GM21737 (cell line): ENCODE data around the gene PDZK1IP1.
"Not testable (repeated sequence)": the region's sequence is repeated elsewhere in the genome, so short reads cannot be mapped to it uniquely, and the experiment has no call there.

Experiments
- ATAC-seq: cut with Tn5 transposase; IDR thresholded peaks from one replicate; pipeline ENCODE4 v1.9.1; 2021; ENCODE audit warnings: mild to moderate bottlenecking, moderate library complexity; ENCODE audit not compliant: unreplicated experiment

Gene PDZK1IP1

DNA sequence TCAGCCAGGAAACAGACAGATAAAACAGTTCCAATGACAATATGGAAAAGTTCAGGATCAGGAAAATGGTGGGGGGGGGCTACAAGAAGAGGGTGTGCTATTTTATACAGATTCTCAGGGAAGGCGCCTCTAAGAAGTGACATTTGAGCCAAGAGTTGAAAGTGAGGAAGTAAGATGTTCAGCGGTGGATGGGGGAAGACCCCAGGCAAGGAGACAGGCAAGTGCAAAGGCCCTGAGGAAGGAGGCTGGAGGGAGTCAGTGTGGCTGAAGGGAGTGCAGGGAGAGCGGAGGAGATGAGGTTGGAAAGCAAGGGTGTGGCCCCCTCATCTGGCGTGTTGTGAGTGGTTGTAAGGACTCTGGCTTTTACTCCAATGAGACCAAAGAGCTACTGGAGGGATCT is 8.4 kb upstream of the PDZK1IP1 start:
- no peak for ATAC-seq

DNA sequence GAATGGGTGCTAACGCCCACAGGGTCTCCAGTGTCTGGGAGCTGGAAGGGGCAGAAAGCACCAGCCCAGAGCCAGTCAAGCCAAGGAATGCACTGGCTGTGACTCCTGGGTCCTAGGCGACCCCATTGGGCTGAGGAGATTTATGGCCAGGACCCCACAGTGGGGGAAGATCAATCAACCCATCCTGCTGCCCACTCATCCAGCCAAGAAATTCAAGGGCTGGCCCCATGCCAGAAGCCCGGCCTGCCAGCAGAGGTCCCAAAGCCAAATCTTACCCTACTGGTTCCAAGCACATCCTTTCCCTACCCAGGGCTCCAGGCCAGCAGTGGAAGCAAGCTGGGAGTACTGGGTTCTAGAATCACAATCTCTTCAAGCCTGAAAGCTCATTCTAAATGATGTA is 6.8 kb upstream of the PDZK1IP1 start:
- ATAC-seq: no peak

DNA sequence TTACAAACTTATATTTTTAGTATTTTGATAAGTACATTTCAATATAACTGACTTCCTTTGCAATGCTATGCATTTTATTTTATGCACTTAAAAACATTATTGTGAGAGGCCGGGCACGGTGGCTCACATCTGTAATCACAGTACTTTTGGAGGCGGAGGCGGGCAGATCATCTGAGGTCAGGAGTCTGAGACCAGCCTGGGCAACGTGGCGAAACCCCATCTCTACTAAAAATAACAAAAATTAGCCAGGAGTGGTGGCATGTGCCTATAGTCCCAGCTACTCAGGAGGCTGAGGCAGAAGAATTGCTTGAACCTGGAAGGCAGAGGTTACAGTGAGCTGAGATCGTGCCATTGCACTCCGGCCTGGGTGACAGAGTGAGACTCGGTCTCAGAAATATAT is 6.1 kb upstream of the PDZK1IP1 start:
- ATAC-seq: not testable (repeated sequence)

DNA sequence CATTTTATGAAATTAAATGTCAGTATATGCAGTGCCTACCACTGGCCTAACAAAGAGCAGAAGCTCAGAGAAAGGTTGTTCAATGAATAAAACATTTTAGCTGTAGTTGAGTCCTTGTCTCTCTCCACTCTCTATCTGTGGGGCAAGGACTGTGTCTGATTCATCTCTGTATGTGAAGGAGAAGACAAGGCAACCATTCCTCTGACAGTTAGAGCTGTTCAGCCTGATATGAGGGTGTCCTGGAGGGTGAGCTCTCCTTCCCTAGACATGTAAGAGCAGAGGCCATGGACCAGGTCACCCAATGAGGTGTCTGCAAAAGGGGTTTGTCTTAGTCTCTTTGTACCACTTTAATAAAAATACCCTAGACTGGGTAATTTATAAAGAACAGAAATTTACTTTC is 4.5 kb upstream of the PDZK1IP1 start:
- ATAC-seq: no peak

DNA sequence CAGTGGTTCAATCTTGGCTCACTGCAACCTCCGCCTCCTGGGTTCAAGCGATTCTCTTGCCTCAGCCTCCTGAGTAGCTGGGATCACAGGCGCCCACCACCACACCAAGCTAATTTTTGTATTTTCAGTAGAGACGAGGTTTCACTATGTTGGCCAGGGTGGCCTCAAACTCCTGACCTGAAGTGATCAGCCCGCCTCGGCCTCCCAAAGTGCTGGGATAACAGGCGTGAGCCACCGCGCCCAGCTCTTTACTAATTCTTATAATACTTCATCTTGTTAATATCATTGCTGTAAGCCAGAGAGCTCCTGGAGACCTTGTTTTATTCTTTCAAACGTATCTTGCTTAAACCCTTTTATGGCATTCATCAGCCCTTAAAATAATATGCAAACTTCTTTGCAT is 3.7 kb upstream of the PDZK1IP1 start:
- not testable (repeated sequence) for ATAC-seq

DNA sequence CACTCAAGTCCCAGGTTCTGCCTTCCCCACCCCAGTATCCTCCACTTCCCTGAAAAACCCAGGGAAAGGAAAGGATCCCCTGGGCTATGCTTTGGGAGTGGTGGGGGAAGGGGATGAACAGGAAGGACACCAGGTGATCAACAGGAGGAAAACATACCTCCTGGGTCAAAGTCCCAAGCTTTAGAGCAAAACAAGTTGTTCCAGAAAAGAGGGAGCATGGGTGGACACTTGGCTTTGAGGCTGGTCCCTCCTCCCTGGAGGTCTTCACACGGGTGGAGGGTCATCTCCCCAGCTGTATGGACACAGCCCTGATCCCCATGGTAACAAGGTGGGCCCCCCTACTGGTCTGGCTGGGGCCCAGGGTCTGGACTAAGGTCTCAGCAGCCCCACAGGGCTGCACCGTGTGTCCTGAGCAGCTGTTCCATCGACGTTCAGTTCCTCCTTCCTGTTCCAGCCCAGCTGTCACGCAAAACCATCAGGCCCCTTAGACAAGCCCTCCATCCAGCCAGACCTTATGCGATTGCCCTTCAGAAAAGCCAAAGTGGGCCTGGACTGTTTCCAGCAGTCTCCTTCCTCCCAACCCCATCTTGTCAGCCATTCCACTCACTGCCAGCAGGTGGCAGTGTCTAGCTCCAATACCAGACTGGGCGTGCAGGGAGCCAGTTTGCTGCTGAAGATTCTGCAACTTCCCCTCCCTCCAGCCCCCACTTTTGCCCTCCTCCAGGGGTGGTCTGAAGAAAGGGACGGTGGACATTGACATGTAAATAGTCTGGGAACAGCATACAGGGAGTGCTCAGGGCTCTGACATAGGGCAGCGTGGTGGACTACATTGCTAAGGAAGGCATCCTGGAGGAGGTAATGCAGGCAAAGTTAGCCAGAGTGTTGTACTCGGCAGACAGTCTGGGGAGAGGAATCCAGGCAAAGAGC is 2.9 kb upstream of the PDZK1IP1 start:
- peak; percentile 54 for ATAC-seq

DNA sequence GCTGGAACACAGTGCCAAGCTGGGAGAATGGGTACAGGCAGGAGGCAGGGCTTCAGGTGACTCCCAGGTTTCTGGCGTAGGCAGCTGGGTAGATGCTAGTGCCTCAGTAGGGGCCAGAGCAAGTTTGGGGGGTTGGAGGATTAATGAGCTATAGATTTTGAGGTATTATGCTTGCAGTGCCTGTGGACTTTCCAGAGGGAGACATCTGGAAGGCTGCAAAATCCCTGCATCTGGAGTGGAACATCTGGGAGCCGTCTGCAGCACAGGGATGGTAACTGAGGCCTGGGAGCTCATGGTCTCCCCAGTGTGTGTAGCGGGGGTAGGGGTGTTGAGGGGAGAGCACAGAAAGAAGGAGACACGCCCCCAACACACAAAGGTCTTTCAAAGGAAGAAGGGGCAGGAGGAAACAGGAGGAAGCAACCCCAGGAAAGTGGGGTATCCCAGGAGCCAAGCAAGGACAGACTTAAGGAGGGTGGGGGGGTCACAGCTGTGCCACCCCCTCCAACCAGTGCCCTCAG is 2.2 kb upstream of the PDZK1IP1 start:
- no peak for ATAC-seq

DNA sequence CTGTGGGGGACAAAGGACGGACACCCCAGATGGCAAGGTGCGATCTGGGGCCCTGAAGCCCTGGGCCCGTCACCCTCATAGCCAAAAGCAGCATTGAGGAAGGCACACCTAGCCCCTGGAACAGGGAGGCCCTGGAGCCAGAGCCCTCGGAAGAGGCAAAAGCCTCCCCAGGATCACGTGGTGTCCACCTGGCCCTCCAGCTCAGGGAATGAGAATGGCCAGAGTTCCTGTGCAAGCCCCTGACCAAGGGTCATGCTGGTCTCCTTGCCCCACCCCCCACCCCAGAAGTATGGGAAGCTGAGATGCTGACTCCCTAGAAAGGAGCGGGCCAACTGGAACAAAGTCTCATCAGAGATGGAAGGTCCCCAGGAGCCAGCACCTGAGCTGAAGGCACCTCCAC is 1.0 kb upstream of the PDZK1IP1 start:
- no peak for ATAC-seq

DNA sequence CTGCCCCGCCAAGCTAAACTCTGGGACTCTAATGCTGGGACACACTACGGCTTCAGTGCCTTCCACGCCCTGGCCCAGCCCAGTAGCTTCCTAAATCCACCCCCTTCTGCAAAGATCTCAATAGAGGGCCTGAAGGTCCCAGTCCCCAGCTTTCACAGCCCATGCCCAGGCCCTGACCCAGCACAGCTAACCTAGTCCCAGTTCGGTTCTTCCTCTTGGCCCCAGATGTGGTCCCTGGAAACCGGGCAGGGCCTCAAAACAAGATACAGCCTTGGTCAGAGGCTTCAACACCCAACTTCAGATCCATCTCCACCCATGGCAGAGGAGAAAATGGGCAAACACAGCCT is 646 bp upstream of the PDZK1IP1 start:
- ATAC-seq: no peak

DNA sequence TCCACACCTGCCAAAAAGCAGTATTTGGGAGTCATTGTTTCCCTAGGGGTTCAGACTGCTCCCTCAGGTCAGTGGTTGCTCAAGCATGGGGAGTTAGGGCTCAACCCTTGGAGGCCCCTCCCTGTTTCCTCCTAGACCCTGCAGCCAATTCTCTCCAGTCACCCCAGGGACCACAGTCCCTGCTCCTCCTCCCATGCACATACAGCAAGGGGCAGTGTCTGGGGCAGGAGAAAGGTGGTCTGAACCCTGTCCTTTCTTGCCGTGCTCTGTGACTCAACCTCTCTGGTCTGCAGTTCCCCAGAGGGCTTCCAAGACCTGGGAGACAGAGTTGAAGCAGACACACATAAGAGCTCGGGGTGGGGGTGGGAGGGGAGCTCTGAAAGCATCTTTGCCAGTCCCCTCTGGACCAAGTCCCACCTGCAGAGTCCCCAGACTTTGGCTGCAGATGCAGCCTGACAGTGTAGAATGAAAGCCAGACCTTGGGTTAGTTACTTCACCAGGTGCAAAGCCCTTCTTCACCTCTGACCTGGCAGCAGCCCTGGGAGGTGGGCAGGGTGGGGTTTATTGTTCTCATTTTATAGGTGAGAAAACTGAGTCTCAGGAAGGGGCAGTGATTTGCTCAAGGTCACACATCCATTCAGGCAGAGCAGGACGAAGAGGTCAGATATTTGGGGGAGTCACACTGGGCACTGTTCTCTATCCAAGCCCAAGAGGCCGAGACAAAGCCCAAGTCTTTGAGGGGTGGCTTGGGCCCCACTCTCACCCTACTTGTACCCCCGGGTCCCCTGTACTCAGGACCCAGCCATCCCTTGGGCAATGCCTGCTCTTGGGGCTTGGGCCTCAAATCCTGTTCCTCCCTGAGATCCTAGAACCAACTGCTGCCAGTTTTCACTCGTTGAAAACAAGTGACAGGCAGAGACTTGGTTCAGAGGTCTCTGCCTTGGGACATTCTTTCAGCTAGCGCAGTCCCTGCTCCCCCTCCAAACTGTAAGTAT is 748 bp downstream of the PDZK1IP1 start:
- no peak for ATAC-seq

DNA sequence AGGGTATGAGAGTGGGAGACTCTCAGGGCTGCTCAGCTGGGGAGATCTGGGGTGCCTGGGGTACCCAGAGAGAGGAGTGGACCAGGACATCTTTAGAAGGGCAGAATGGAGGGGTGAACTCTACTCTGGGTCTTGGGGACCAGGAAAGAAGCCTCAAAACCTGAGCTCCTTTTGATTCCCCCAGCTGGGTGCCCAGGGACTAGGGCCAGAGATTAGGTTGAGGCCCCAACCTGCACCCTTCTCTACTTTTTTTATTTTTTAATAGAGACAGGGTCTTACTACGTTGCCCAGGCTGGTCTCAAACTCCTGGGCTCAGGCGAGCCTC is 1.9 kb downstream of the PDZK1IP1 start:
- no peak for ATAC-seq

DNA sequence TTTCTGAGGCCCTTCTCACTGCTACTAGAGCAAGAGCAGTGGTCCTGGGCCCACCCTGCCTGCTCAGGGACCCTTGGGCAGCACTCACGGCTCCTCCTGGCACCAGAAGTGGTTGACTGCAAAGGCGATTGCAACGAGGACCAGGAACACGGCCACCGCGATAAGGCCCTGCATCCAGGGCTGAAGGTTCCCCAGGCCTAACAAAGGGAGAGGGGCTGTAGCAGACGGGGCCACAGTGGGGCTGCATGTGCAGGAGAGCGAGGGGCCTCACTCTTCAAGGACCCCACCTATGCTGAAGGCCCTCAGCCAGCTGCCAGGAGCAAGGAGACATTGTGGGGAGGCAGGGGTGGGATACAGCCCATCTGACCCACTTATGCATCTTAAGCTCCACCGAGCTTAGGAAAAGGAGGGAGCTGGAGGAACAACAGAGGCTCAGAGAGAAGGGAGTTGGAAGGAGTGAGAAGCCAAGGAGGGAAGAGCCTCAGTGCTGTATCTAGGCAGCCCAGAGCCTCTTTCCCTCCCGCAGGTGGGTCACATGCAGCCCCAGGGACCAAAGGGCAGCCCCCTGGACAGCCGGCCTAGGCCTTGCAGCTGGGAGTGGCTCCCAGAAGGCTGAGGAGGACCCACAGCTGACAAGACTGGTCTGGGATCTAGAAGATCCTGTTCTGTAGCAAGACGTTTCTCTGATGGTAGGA is 2.5 kb downstream of the PDZK1IP1 start:
- ATAC-seq: no peak

DNA sequence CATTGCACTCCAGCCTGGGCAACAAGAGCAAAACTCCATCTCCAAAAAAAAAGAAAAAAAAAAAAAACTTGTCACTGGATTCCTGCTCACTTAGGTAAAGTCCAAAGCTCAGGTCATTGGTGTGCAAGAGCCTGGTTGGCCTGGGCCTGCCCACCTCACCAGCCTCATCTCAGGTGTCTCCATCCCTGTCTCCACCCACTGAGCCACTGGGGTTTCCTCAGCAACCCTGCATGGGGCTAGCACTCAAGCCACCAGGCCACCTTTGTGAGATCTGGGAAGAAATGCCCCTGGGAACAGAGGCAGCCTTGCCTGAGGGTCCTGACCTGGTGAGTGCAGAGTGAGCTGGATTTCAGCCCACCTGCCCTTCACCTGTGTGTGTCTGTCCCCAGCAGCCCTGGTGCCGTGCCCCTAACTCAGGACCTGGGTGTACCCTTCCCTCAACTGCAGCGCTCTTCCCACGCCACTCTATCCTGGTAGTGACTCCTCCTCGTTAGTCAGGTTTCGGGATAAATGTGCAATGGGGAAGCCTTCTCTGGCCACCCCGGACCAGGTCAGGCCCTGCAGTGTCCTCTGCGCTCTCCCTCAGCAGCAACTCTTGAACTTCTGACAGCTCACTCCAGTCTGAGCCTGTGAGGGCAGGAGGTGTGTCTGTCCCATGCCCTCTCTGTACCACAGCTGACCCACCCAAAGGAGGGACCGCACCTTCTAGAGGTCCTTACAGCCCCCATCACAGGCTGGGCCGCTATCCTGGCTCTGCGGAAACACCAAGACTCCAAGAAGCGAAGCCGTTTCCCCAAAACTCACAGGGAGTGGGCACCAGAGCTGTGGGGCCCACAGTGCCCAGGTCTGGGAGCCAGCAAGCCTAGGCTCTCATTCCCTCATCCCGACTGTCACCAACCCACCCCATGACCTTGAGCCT is 3.3 kb downstream of the PDZK1IP1 start:
- ATAC-seq: no peak

DNA sequence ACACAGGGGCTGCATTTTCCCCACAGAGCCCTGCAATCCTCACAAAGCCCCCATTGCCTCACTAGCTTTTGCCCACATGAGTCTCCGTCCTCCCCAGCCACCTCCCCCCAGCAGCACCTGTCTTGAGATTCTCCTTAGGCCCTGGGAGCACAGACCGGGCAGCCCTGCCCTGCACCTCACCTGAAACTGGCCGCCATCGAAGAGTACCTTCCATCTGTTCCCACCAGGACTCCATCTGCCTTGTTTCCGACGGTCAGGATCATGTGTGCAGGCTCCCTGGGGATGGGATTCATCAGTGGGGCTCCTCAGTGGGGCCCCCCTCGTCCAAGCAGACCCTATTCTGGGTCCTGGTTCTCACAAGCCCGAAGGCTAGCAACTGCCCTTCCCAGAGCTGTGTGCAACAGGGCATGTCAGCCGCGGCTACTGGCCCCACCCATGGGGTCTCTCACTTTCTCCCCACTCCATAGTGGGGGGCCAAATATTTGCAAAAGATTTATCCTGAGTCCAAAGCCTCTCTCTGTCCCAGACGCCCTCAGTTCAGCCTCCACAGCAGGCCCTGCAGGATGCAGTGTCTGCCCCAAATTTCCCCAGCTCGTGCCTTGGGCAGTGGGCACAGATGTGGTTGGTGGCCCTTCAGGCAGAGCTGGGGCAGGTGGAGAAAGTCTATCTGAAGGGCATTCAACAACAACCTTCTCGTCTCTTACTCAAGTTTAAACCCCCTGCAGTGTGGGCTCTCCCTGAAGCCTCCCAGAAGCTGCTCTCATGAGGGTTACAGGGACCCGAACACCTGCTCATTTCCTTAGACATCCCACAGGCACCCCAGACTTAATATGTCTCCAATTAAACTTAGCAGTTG is 4.8 kb downstream of the PDZK1IP1 start:
- no peak for ATAC-seq

DNA sequence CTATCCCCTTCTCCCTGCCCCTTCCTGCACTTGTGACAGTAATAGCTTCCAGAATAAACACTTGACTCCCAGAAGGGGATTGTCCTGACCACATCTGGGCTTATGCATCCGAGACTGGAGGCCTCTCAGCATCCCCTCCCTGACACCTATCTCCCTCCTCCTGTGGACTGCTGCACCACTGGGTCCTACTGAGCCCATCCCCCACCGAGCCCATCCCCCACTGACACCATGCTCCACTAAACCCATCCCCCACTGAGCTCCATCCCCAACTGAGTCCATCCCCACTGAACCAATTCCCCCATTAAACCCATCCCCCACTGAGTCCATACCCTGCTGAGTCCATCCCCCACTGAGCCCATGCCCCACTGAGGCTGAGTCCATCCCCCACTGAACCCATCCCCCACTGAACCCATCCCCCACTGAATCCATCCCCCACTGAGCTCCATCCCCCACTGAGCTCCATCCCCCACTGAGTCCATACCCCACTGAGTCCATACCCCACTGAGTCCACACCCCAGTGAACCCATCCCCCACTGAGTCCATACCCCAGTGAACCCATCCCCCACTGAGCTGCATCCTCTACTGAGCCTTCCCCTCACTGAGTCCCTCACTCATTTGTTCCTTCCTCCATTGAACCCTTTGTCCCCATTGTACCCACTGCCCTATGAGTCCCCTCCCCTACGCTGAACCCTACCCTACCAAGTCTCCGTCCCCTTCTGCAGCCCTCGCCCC is 5.6 kb downstream of the PDZK1IP1 start:
- no peak for ATAC-seq

DNA sequence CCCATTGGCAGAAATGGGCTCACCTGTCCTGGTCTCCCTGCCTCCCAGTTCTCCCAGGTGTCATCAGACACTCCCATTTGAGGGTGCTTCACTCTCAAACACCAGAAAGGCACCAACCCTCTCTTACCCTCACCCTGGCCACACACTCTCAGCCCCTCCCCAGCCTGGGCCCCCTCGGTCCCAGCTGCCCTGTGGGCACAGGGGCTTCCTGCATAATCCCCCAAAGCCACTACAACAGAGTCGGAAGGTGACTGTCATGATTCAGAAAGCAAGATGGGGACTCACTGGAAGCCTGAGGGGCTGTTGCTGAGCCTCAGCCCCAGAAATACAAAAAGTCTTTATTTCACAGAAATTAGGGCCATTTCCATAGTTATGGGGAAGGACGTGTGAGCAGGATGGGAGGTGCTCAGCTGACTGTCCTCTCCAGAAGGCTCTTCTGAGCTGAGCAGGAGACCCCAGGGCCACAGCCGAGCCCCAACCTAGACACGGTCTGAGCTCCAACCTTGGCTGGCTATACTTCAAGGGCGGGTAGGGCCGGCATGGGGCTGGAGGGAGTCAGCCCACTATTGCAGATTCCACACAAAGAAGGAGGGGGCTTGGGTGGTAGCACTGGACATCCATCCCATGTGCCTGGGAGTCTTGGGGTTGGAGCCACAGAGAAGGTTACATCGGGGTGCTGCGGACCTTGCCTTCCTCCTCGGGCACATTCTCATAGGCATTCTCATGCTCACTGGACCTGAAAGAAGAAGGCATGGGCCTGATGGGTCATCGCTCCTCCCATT is 6.3 kb downstream of the PDZK1IP1 start:
- no peak for ATAC-seq

DNA sequence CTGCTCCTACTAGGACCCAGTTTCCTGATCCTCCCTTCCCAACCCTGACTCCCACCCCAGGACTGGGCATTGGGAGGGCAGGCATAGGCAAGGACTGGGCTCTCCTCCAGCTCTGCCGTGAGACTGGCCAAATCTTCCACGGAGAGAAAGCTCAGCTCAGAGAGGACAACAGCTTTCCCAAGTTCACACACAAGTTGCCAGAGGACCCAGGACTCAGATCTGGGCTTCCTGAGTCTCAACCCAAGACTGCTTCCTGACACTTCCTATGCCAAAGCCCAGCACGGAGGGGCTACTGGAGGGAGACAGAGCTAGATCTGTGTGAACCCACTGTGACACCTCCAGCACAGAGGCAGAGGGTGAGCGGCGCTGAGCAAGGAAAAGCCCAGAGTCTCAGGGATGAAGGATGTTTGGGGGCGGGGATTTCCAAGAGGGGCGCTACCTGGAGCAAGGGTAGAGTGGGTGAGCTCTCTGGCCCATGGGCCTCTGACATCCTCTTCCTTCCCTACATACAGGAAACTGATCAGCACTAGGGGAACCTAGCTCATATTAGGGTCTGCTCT is 7.1 kb downstream of the PDZK1IP1 start:
- no peak for ATAC-seq
